Calu3 (cell line): ENCODE measurements around the gene CA12. TPM values are rescaled to one million over a fixed set of nuclear protein-coding genes. Genes with fewer than 3 reads are reported as not detected.

Experiments used
- BruUV-seq: library from RNA; stranded (reverse); fragments of 400-500 nt; replicated peaks from 2 replicates; lab custom pipeline; 2021; lab: Mats Ljungman, UMichigan
- CTCF ChIA-PET: fragments of 300-600 bp; sonication (Branson Sonifier 250); formaldehyde crosslinking; loops from one replicate; lab custom pipeline; 2022; ENCODE audit warnings: antibody characterized with exemption; lab: Charles Lee
- DNase-seq: peaks from one replicate; pipeline ENCODE4 v3.0.0; 2022
- H3K27ac Mint-ChIP-seq: one replicate; pipeline ENCODE4 v1.8.0; 2022; ENCODE audit warnings: mixed read lengths; ENCODE audit not compliant: unreplicated experiment
- H3K27me3 Mint-ChIP-seq: one replicate; pipeline ENCODE4 v1.8.0; 2022; ENCODE audit warnings: mixed read lengths; ENCODE audit not compliant: unreplicated experiment
- H3K36me3 Mint-ChIP-seq: one replicate; pipeline ENCODE4 v1.8.0; 2022; ENCODE audit warnings: mild to moderate bottlenecking, moderate library complexity, mixed read lengths; ENCODE audit not compliant: insufficient read depth, unreplicated experiment
- H3K4me1 Mint-ChIP-seq: one replicate; pipeline ENCODE4 v1.8.0; 2022; ENCODE audit warnings: mild to moderate bottlenecking, low read depth, mixed read lengths; ENCODE audit not compliant: unreplicated experiment
- H3K4me3 Mint-ChIP-seq: one replicate; pipeline ENCODE4 v1.8.0; 2022; ENCODE audit warnings: mild to moderate bottlenecking, low read depth, moderate library complexity, mixed read lengths; ENCODE audit not compliant: unreplicated experiment
- H3K9me3 Mint-ChIP-seq: one replicate; pipeline ENCODE4 v1.8.0; 2022; ENCODE audit warnings: low read depth, mixed read lengths; ENCODE audit not compliant: unreplicated experiment
- intact Hi-C: fragments of 100-400 bp; cut with micrococcal nuclease; formaldehyde crosslinking; loops from one replicate; pipeline ENCODE4 v1.10.0; 2022; ENCODE audit not compliant: unreplicated experiment
- total RNA-seq: library from RNA; stranded (reverse); gene quantifications from 2 replicates; pipeline ENCODE4 v1.2.3, GENCODE V29; 2022
- TF ChIP-seq, protein P1 (sequence below): fragments of 200-600 bp; IDR thresholded peaks from one replicate; pipeline ENCODE4 v1.8.0; 2022; ENCODE audit warnings: antibody characterized with exemption; ENCODE audit not compliant: unreplicated experiment

The CA12 gene
- total RNA-seq, 1 experiment from 2014 or later, result 21.5 TPM

DNA sequence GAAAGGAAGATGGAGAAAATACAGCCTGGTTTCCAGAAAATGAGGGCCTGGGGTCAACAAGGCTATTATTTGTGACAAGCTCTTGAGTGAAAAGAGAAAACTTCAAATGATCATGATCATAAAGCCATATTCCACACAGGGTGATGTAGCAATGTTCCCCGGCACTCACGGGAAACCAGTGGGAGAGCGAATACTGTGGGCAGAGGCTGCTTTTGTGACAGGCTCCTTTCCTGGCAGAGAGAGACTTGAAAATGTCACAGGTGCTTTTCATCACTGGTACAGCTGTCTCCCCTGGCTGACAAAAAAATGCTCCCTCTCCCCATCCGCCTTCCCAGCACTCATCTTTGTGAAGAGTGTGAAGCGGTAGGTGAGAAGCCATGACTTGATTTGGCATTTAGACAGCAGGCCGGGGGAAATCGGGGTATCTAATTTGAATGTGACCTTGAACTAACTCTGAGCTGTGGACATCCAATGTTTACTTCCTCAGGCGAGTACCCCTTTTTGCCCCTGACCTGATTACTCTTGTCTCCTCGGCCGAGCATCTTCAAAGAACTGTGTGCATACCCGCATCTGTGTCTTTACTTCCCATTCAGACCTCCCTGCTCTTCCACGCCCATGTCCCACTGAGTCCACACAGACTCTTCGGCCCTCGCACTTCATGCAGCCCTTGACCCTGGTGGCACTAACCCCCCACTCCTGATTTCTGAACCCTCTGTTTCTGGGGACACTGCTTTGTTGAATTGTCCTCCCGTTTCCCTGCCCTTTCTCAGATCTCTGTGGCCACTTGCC, 23.2 kb downstream of the CA12 start:
- Mint-ChIP-seq H3K36me3 (peaks cover 5% of the 10 kb centered on the region), H3K4me1 (peaks cover 24% of the 10 kb centered on the region), H3K4me3 (no peak overlapping the region), H3K9me3 (no peaks in the 10 kb centered on the region), H3K27me3 (no peaks in the 10 kb centered on the region), H3K27ac (no peak overlapping the region)
- CTCF ChIA-PET, result no interaction called here
- no peak for DNase-seq
- no TSS peak for BruUV-seq
- intact Hi-C loops, result no loop called here
- TF ChIP-seq, protein P1, sequence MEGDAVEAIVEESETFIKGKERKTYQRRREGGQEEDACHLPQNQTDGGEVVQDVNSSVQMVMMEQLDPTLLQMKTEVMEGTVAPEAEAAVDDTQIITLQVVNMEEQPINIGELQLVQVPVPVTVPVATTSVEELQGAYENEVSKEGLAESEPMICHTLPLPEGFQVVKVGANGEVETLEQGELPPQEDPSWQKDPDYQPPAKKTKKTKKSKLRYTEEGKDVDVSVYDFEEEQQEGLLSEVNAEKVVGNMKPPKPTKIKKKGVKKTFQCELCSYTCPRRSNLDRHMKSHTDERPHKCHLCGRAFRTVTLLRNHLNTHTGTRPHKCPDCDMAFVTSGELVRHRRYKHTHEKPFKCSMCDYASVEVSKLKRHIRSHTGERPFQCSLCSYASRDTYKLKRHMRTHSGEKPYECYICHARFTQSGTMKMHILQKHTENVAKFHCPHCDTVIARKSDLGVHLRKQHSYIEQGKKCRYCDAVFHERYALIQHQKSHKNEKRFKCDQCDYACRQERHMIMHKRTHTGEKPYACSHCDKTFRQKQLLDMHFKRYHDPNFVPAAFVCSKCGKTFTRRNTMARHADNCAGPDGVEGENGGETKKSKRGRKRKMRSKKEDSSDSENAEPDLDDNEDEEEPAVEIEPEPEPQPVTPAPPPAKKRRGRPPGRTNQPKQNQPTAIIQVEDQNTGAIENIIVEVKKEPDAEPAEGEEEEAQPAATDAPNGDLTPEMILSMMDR, result no peak

DNA sequence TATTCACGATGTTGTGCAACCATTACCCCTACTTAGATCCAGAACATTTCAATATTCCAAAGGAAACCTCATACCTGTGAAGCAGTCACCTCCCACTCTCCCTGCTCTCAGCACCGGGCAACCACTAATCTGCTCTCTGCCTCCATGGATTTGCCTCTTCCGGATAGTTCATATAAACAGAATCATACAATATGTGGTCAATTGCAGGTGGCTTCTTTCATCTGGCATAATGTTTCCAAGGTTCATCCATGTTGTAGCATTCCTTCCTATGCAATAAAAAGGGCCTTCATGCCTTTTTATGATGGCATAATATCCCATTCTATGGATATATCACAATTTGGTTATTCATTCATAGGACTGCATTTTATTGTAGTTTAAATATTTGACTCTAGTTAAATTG, 23.9 kb downstream of the CA12 start:
- intact Hi-C loops, result no loop called here
- TF ChIP-seq, protein P1, result no peak
- H3K36me3 Mint-ChIP-seq, result peaks cover 5% of the 10 kb centered on the region
- peaks cover 31% of the 10 kb centered on the region for H3K4me1 Mint-ChIP-seq
- H3K9me3 Mint-ChIP-seq, result no peaks in the 10 kb centered on the region
- CTCF ChIA-PET, result no interaction called here
- no peak for DNase-seq
- BruUV-seq, result no TSS peak
- H3K27me3 Mint-ChIP-seq, result no peaks in the 10 kb centered on the region
- no peak overlapping the region for H3K4me3 Mint-ChIP-seq
- no peak overlapping the region for H3K27ac Mint-ChIP-seq

DNA sequence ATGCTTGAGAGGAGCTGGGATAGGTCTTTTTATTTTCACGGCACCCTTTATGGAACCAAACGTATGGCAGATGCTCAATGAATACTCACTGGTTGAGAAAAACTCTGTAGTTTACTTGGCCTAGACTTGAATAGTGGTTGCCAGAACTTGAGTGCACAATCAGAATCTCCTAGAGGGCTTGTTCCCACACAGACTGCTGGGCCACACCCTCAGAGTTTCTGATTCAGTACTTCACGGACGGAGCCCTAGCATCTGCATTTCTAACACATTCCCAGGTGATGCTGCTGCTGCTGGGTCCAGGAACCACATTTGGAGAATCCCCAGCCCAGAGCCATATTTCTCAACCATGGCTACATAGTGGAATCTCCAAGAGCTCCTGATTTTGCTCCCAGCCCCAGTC, 24.6 kb downstream of the CA12 start:
- Mint-ChIP-seq H3K4me3 (no peak overlapping the region), H3K27ac (no peak overlapping the region), H3K27me3 (no peaks in the 10 kb centered on the region), H3K9me3 (no peaks in the 10 kb centered on the region), H3K4me1 (peaks cover 37% of the 10 kb centered on the region), H3K36me3 (peaks cover 5% of the 10 kb centered on the region)
- CTCF ChIA-PET, result no interaction called here
- intact Hi-C loops, result no loop called here
- no peak for DNase-seq
- BruUV-seq, result no TSS peak
- TF ChIP-seq, protein P1, result no peak

DNA sequence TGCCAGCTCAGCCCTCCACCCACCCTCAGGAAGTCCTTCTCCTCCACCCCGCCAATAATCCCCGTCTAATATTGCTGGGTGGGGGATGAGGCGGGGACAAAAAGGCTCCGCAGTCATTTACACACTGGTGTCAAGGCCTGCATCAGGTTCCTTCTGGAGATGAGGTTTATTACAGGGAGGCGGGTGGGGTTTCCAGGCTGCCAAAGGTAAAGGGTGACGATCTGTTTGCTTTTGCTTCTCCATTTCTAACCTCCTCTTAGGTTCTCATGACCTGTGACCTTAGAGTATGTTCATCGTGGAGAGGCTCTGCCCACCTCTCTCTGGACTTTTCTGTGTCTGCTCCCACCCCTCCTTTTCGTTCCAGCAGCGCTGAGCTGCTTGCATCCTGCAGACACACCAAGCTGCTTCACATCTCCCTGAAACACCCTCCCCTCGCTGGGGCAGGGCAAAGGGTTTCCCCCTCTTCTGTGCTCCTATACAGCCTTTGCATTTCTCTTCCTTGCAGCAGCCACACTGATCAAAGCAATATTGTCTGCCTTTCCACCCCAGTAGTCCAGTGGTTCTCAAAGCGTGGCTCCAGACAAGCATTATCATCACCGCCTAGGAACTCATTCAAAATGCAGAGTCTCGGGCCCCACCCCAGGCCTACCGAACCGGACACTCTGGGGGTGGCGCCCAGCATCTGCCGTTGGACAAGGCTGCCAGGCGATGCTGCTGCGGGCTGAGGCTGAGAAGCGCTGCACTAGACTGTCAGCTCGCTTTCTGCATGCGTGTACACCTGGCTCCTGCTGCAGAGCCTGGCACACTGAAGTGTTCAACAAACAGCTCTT, 26.6 kb downstream of the CA12 start:
- TF ChIP-seq, protein P1, result no peak
- Mint-ChIP-seq H3K27me3 (no peaks in the 10 kb centered on the region), H3K9me3 (no peaks in the 10 kb centered on the region), H3K4me3 (no peak overlapping the region), H3K4me1 (peaks cover 42% of the 10 kb centered on the region), H3K27ac (peak overlapping the region; percentile 4), H3K36me3 (peaks cover 5% of the 10 kb centered on the region)
- BruUV-seq, result no TSS peak
- CTCF ChIA-PET, result interaction anchor here (1.5 kb wide), 1 partner anchor 146 kb away, joined by 3 read pairs; no protein-coding TSS in a partner anchor
- intact Hi-C loops, result no loop called here
- no peak for DNase-seq
